ENCODE results near the gene PGLYRP3. TPM values are rescaled to one million over a fixed set of nuclear protein-coding genes. Genes with fewer than 3 reads are reported as not detected.
A peak's percentile ranks its signal among the peaks of the same experiment; 100 is the strongest.

PGLYRP3 gene
- total and polyA plus RNA-seq, 9 of the 15 experiments (the other 6 are each of a cell fraction or from before 2014, with no cell fraction given), result not detected

DNA sequence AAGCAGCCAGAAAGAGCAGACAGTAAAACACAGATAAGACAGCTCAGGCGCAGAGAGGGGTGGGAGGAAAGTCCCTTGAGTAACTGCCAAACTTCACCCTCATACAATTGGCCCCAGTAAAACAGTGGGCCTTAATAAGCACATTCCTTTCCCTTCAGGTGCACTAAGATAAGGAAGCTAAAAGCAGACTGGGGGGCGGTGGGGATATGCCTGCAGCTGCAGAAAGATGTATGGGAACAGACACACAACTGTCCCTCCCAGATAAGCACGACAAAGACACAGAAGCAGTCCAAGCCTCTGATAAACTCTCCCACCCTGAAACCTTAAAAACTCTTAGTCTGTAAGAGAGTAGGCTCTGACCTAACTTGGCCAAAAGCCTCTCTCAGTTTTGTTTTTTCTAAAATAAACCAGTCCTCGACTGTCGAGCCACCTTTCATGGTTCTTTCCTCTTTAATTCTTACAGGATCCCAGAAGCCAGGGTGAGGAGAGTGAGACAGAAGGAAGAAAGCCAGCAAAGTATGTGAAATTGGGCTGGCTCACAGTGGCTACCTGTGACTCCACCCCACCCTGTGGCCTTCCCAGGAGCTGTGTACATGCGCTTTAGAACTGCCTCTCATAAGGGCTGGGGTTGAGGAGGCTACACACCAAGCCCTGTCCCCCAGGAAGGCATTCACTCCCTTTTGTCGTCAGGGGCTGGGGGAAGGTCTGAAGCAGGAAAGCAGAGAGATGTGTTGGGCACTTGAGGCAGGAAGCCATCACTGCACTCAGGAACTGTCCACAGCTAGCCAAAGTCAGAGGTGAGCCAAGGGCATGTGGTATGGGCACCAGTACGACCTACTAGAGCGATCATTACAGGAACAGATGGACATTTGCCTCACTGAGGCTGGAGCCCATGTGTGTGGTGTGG is 31.3 kb upstream of the PGLYRP3 start (continued):
- TF ChIP-seq, protein P1, sequence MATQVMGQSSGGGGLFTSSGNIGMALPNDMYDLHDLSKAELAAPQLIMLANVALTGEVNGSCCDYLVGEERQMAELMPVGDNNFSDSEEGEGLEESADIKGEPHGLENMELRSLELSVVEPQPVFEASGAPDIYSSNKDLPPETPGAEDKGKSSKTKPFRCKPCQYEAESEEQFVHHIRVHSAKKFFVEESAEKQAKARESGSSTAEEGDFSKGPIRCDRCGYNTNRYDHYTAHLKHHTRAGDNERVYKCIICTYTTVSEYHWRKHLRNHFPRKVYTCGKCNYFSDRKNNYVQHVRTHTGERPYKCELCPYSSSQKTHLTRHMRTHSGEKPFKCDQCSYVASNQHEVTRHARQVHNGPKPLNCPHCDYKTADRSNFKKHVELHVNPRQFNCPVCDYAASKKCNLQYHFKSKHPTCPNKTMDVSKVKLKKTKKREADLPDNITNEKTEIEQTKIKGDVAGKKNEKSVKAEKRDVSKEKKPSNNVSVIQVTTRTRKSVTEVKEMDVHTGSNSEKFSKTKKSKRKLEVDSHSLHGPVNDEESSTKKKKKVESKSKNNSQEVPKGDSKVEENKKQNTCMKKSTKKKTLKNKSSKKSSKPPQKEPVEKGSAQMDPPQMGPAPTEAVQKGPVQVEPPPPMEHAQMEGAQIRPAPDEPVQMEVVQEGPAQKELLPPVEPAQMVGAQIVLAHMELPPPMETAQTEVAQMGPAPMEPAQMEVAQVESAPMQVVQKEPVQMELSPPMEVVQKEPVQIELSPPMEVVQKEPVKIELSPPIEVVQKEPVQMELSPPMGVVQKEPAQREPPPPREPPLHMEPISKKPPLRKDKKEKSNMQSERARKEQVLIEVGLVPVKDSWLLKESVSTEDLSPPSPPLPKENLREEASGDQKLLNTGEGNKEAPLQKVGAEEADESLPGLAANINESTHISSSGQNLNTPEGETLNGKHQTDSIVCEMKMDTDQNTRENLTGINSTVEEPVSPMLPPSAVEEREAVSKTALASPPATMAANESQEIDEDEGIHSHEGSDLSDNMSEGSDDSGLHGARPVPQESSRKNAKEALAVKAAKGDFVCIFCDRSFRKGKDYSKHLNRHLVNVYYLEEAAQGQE (IDR thresholded peaks at IDR 0.05; ENCODE audit: borderline replicate concordance), result no peak; the same call in 1 of the 2 replicates
- TF ChIP-seq, protein P1 (CRISPR knock-in tag; IDR thresholded peaks at IDR 0.05; ENCODE audit: low read depth), result no peak
- peak; percentile 100 for TF ChIP-seq MTA2 (IDR thresholded peaks at IDR 0.05; ENCODE audit: low read depth)
- TF ChIP-seq SMAD4 (CRISPR knock-in tag; conservative IDR thresholded peaks at IDR 0.05), result peak; percentile 100
- TF ChIP-seq COPS2 (conservative IDR thresholded peaks at IDR 0.05), result no peak
- TF ChIP-seq ZNF75A (CRISPR knock-in tag; IDR thresholded peaks at IDR 0.05), result no peak
- peak; percentile 100 for TF ChIP-seq TAL1 (IDR thresholded peaks at IDR 0.05)
- TF ChIP-seq ZNF324 (CRISPR knock-in tag; IDR thresholded peaks at IDR 0.05), result peak; percentile 35; the same call in 1 of the 2 replicates
- peak; percentile 89; the same call in 1 of the 2 replicates for TF ChIP-seq THRB (CRISPR knock-in tag; conservative IDR thresholded peaks at IDR 0.05)
- TF ChIP-seq EZH2 (IDR thresholded peaks at IDR 0.05; ENCODE audit: borderline replicate concordance, low read depth, low read length), result no peak
- TF ChIP-seq ARNT (IDR thresholded peaks at IDR 0.05), result peak; percentile 99
- no peak for TF ChIP-seq ZNF217 (CRISPR knock-in tag; IDR thresholded peaks at IDR 0.05)
- TF ChIP-seq FOS (IDR thresholded peaks at IDR 0.05; ENCODE audit: extremely low read depth, insufficient read length), result no peak
- no peak for TF ChIP-seq ELF2 (CRISPR knock-in tag; IDR thresholded peaks at IDR 0.05)
- TF ChIP-seq CSDE1 (IDR thresholded peaks at IDR 0.05), result no peak
- no peak for TF ChIP-seq CBFB (CRISPR knock-in tag; IDR thresholded peaks at IDR 0.05)
- TF ChIP-seq POLR2G (IDR thresholded peaks at IDR 0.05; ENCODE audit: low read depth, low read length), result no peak
- TF ChIP-seq KAT7 (CRISPR knock-in tag; IDR thresholded peaks at IDR 0.05; ENCODE audit: borderline replicate concordance), result 0 out of 2 replicates have a peak, but pooled peaks have one; percentile 40
- no peak for TF ChIP-seq RFX1 (IDR thresholded peaks at IDR 0.05)
- TF ChIP-seq POU5F1 (IDR thresholded peaks at IDR 0.05; ENCODE audit: borderline replicate concordance, low read depth, low read length, partially characterized antibody), result no peak

Data from K562 (cell line).